Subcutaneous adipose tissue (tissue), 4 donors: ENCODE measurements around the gene OR13C9. TPM values are rescaled to one million over a fixed set of nuclear protein-coding genes. Genes with fewer than 3 reads are reported as not detected.

Experiments used
- CTCF ChIP-seq: fragments of 450-650 bp; IDR thresholded peaks from one replicate; pipeline ENCODE4 v1.5.1; 2016; ENCODE audit warnings: low read depth, mild to moderate bottlenecking, control low read depth, antibody characterized with exemption, moderate library complexity
- total RNA-seq, 4 donors: library from RNA; depleted of rRNA; stranded (reverse); fragments of >200 nt; gene quantifications; one replicate each; pipeline ENCODE4 v1.1.0, GENCODE V29; 2016

The OR13C9 gene
- not detected for total RNA-seq

- TF ChIP-seq CTCF = no peak
Observed at GRCh38 chr9:104618104-104618503, at the start of gene OR13C9. Gene OR13C9 (minus strand): TSS chr9:104618204. CDS start chr9:104618204, 0 bp downstream.

GRCh38 chr9:104658496-104659195 lies 40.6 kb upstream of the OR13C9 start:
- TF ChIP-seq CTCF = no peak

GRCh38 chr9:104635456-104635855 lies 17.5 kb upstream of the OR13C9 start:
- no peak for TF ChIP-seq CTCF

GRCh38 chr9:104633976-104634520 lies 16.0 kb upstream of the OR13C9 start:
- no peak for TF ChIP-seq CTCF

- no peak for TF ChIP-seq CTCF
Observed at GRCh38 chr9:104617418-104617817, 586 bp downstream of the OR13C9 start.

GRCh38 chr9:104611213-104611612 lies 6.8 kb downstream of the OR13C9 start:
- TF ChIP-seq CTCF = no peak

- TF ChIP-seq CTCF = no peak
Observed at GRCh38 chr9:104608336-104608735, 9.7 kb downstream of the OR13C9 start.
